ENCODE measurements around the gene B4GALNT3. TPM values are rescaled to one million over a fixed set of nuclear protein-coding genes. Genes with fewer than 3 reads are reported as not detected.

Gene B4GALNT3
- total and polyA plus RNA-seq, 8 donors: 2.7 to 34.0 (median 5.7) TPM

- ATAC-seq (no peak), DNase-seq (no peak)
- Histone ChIP-seq H3K27ac (no peak overlapping the region), H3K9me3 (peaks cover 0 to 24% of the 10 kb centered on the region in 2 donors), H3K36me3 (no peaks in the 10 kb centered on the region), H3K27me3 (no peaks in the 10 kb centered on the region), H3K4me1 (no peaks in the 10 kb centered on the region), H3K4me3 (no peak overlapping the region)
- intact Hi-C loops (cut with DNase I): no loop called here
- no peak for TF ChIP-seq CTCF (IDR thresholded peaks at IDR 0.05)
Observed at GRCh38 chr12:531951-532585, 72.3 kb downstream of the B4GALNT3 start.

- intact Hi-C loops (cut with DNase I): no loop called here
- Histone ChIP-seq H3K4me3 (no peak overlapping the region), H3K27ac (no peak overlapping the region), H3K9me3 (peaks cover 0 to 24% of the 10 kb centered on the region in 2 donors), H3K4me1 (peaks cover 0 to 3% of the 10 kb centered on the region in 2 donors), H3K27me3 (no peaks in the 10 kb centered on the region), H3K36me3 (no peaks in the 10 kb centered on the region)
- TF ChIP-seq CTCF (IDR thresholded peaks at IDR 0.05): no peak
- DNase-seq (no peak), ATAC-seq (no peak)
Observed at GRCh38 chr12:532908-533565, 73.3 kb downstream of the B4GALNT3 start.

GRCh38 chr12:533718-534117 lies 74.0 kb downstream of the B4GALNT3 start:
- TF ChIP-seq CTCF (IDR thresholded peaks at IDR 0.05): no peak
- Histone ChIP-seq H3K36me3 (no peaks in the 10 kb centered on the region), H3K4me3 (no peak overlapping the region), H3K27me3 (no peaks in the 10 kb centered on the region), H3K4me1 (peaks cover 0 to 10% of the 10 kb centered on the region in 2 donors), H3K27ac (no peak overlapping the region), H3K9me3 (peaks cover 0 to 24% of the 10 kb centered on the region in 2 donors)
- ATAC-seq: no peak
- intact Hi-C loops (cut with DNase I): no loop called here
- DNase-seq: no peak

- Histone ChIP-seq H3K4me1 (peaks cover 5 to 15% of the 10 kb centered on the region in 2 donors), H3K27ac (no peak overlapping the region), H3K27me3 (no peaks in the 10 kb centered on the region), H3K36me3 (no peaks in the 10 kb centered on the region), H3K4me3 (no peak overlapping the region), H3K9me3 (peaks cover 0 to 24% of the 10 kb centered on the region in 2 donors)
- intact Hi-C loops (cut with DNase I): no loop called here
- ATAC-seq (no peak), DNase-seq (no peak)
- TF ChIP-seq CTCF (IDR thresholded peaks at IDR 0.05): no peak
Observed at GRCh38 chr12:534216-534615, 74.5 kb downstream of the B4GALNT3 start.

GRCh38 chr12:535396-535795 lies 75.7 kb downstream of the B4GALNT3 start:
- Histone ChIP-seq H3K36me3 (no peaks in the 10 kb centered on the region), H3K4me1 (peaks cover 5 to 20% of the 10 kb centered on the region in 2 donors), H3K27me3 (no peaks in the 10 kb centered on the region), H3K9me3 (peaks cover 0 to 19% of the 10 kb centered on the region in 2 donors), H3K27ac (no peak overlapping the region), H3K4me3 (no peak overlapping the region)
- no peak for DNase-seq
- no peak for TF ChIP-seq CTCF (IDR thresholded peaks at IDR 0.05)
- ATAC-seq: no peak
- intact Hi-C loops (cut with DNase I): no loop called here
